GM12874 (cell line): ENCODE data around the gene TGM4.

Experiments used
- CTCF ChIP-seq: IDR thresholded peaks from 2 replicates; pipeline ENCODE4 v1.5.1; 2011; ENCODE audit warnings: low read depth, mild to moderate bottlenecking, control low read depth, low read length, moderate library complexity; ENCODE audit not compliant: insufficient read depth

TGM4 gene

DNA sequence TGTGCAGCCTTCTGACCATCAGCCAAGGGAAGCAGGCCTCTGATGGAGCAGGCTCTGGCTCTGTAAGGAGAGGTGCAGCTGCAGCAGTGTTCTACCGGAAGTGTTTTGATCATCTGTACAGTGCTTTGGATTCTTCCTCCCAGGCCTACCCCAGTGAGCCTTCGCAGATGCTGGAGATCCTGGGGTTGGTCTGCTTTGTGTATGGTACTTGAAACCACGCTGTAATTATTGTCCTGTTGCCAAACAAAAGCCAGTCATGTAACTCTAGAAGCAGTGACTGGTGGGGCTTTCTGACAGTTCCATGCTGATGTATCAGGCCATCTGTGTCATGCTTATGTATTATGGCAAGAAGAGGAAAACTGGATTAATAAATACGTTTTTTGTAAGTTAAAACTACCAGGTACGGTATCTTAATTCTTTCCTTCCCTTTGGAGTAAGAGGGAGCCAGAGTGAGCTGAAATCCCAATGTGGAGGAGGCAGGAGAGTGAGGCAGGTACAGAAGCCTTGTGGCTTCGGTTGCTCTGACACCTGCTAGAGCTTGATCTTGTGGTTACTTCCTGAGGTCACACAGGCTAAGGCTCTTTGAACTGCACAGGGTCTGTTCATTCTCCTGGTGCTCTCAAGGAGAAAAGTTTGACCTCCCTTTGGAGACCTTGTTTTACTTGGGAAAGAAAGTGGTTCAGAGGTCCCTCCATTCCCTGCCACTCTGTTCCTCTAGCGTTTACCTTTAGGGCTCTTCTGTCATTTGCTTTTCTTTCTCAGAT, 9.0 kb upstream of the TGM4 start:
- TF ChIP-seq CTCF, result no peak

DNA sequence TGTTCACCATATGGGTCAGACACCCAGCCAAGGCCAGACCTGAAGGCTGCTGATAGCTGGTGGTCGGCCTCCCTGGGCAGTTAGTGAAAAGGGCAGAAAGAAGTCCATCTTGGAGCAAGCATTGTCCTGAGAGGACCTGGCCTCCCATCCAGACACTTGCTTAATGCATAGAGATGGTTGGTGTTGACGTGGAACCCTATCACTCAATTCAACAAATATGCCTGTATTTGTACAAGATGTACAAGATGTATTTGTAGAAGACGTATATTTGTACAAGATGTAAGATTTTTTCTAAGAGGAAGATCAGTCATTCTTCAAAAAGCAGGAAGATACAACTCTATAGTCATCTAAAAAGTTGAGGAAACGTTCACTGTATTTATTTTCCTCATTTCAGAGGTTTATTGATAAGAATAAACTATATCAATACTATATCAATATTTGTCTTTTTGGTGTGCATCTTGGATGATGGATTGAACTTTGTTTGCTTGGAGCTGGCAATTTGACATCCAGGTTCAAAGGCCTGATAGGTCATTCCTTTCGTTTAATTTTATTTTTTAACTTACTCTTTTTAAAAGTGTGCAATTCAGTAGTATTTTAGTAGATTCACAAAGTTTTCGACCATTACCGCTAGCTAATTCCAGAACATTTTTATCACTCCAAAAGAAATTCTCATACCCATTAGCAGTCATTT, 6.8 kb upstream of the TGM4 start:
- no peak for TF ChIP-seq CTCF

GRCh38 chr3:44870375-44871061, 3.9 kb upstream of the TGM4 start:
- no peak for TF ChIP-seq CTCF

DNA sequence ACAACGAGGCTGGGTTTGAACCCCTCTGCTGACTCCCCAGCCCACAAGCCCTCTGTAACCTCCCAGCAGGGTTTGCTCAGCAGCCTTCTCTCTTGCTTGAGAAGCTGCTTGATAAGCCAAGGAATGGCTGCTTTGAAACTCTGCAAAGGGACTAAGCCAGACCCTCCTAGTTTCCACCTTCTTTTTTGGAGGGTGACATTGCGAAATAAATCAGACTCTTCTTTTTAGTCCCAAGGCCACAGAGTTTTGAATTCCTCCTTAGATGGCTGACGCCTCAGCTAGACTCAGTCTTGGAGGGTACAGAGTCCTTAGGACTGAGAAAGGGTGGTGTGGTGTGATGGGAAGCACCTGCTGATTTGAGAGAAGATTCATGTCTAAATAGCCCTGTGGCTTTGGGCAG, 1.2 kb downstream of the TGM4 start:
- no peak for TF ChIP-seq CTCF

DNA sequence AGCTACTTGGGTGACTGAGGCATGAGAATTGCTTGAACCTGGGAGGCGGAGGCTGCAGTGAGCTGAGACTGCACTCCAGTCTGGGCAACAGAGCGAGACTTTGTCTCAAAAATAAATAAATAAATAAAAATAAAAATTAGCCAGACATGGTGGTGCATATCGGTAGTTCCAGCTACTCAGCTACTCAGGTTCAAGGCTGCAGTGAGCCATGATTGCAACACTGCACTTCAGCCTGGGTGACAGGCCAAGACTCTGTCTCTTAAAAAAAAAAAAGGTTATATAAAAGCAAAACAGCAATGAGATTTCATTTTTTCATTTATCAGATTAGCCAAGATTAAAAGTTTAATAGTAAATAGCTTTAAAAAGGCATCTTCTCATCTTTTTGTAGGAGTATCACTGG, 2.9 kb downstream of the TGM4 start:
- TF ChIP-seq CTCF, result no peak

- no peak for TF ChIP-seq CTCF
Observed at GRCh38 chr3:44880284-44880683, 5.9 kb downstream of the TGM4 start.

DNA sequence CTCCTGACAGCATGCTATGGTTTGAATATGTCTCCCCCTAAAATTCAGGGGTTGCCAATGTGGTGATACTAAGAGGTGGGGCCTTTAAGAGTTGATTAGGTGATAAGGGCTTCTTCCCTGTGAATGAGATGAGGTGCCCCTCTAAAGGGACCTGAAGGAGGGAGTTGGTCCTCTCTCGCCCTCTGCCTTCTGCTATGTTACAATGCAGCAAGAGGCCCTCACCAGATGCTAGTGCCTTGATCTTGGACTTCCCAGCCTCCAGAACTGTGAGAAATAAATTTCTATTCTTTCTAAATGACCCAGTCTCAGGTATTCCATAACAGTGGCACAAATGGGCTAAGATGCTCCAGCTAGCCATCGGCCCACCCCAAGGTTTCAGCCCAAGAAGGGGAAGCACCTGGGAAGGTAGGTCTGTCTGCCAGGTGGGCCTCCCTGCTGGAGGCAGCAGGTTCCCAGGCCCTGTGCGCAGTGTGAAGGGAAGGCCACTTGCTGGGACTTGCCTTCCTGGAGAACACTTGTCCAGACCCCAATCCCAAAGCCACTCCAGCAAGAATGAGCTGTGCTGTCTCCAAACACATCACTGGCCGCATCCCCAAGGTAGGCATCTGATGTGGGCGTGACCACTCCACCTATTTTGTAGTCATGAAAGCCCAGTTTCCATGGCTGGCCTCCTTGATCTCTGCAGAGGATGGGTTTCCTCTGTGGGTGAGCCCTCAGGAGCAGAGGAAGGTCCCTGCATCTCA, 9.0 kb downstream of the TGM4 start:
- no peak for TF ChIP-seq CTCF
